AG04450 (cell line): ENCODE data around the gene TES. TPM values are rescaled to one million over a fixed set of nuclear protein-coding genes. Genes with fewer than 3 reads are reported as not detected.

Experiments
- CTCF ChIA-PET: fragments of 300-600, 350-600 bp; formaldehyde crosslinking; extraction: SDS; loops from one replicate; lab custom pipeline; 2022; ENCODE audit warnings: antibody characterized with exemption, inconsistent platforms; lab: Charles Lee
- POLR2A ChIA-PET: fragments of 350-600 bp; formaldehyde crosslinking; extraction: SDS; loops from one replicate; lab custom pipeline; 2021; ENCODE audit warnings: antibody characterized with exemption, inconsistent platforms; lab: Yijun Ruan, JAX
- DNase-seq: peaks from one replicate; pipeline ENCODE4 v3.0.0-alpha.2; 2011; ENCODE audit warnings: low read depth, low spot score
- H3K27ac ChIP-seq: one replicate; pipeline ENCODE4 v1.5.1; 2012; ENCODE audit warnings: low read depth, low read length, control low read depth
- H3K27me3 ChIP-seq: one replicate; pipeline ENCODE4 v1.6.0; 2012; ENCODE audit warnings: low read length; ENCODE audit not compliant: control insufficient read depth, insufficient read depth
- H3K4me3 ChIP-seq: 2 replicates; pipeline ENCODE4 v1.5.1; 2011; ENCODE audit warnings: mild to moderate bottlenecking, low read depth, low read length, control low read depth
- H3K9me3 ChIP-seq: 2 replicates; pipeline ENCODE4 v1.5.1; 2012; ENCODE audit warnings: low read length; ENCODE audit not compliant: control insufficient read depth, insufficient read depth
- polyA plus RNA-seq: library from polyadenylated mRNA; depleted of rRNA; stranded (reverse); fragments of >200 nt; gene quantifications from 2 replicates; pipeline ENCODE4 v1.2.3, GENCODE V29; 2011
- TF ChIP-seq, protein P1 (sequence below): IDR thresholded peaks from 2 replicates; pipeline ENCODE4 v1.5.1; 2011; ENCODE audit warnings: low read depth, low read length, control low read depth, inconsistent platforms

Gene TES
- polyA plus RNA-seq, 1 experiment, result 152 TPM

DNA sequence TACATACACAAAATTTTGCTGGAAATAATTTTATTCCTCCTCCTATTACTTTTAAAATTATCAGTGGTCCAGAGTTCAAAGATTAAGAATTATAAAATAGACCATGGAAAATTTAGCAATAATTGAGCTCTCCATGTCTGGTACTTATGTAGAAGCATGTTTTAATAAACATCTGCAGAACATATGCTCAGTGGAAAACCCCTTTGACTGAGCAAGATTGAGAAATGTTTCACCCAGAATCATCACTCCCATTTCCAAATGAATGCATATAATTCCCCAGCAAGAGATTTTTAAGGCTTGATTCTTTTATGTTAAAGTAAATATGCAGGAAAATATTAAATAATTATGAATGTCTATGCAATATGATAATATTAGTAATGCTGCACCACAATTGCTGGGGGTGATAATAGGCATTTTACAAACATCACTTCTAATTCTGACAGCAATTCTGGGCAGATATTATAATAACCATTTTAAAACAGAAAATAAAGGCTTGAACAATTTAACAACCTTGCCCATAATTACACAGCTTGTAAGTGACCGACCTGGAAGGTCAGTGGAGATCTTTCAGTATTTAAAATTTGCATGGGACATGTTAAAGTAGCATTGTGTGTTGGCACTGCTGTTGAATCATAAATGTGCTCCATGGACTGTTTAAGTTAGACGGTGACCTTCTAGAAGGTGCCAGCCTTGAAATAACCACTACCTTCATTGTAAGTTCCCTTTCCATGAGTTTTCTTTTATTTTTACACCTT, 45.6 kb upstream of the TES start:
- Histone ChIP-seq H3K9me3 (no peaks in the 10 kb centered on the region), H3K27ac (no peak overlapping the region), H3K4me3 (no peak overlapping the region), H3K27me3 (no peaks in the 10 kb centered on the region)
- CTCF ChIA-PET, result interaction anchor here (0.6 to 2.8 kb wide), 4 partner anchors 8 to 72 kb away, joined by 3 to 14 read pairs (median 5); no protein-coding TSS in a partner anchor
- POLR2A ChIA-PET, result interaction anchor here (0.6 kb wide), 1 partner anchor 14 kb away, joined by 3 read pairs; no protein-coding TSS in a partner anchor
- no peak for DNase-seq
- TF ChIP-seq, protein P1, sequence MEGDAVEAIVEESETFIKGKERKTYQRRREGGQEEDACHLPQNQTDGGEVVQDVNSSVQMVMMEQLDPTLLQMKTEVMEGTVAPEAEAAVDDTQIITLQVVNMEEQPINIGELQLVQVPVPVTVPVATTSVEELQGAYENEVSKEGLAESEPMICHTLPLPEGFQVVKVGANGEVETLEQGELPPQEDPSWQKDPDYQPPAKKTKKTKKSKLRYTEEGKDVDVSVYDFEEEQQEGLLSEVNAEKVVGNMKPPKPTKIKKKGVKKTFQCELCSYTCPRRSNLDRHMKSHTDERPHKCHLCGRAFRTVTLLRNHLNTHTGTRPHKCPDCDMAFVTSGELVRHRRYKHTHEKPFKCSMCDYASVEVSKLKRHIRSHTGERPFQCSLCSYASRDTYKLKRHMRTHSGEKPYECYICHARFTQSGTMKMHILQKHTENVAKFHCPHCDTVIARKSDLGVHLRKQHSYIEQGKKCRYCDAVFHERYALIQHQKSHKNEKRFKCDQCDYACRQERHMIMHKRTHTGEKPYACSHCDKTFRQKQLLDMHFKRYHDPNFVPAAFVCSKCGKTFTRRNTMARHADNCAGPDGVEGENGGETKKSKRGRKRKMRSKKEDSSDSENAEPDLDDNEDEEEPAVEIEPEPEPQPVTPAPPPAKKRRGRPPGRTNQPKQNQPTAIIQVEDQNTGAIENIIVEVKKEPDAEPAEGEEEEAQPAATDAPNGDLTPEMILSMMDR, result no peak

DNA sequence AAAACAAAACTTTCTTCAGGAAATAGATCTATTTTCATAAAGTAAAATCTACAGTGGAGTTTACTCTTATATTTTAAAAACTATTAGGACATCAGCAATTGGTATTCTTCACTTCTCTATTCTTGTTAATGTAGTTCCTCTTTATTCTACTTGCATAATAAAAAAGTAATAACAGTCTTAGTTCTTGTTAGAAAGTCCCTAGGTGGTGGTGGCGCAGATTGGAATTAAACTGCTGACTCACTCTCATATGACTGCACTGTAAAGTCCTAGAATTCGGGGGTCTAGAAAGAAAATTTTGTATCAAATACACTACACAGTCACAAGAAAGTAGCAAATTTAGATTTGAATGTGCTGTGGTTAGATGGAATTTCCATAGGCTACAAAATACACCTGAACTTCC, 44.6 kb upstream of the TES start:
- H3K9me3 ChIP-seq, result no peaks in the 10 kb centered on the region
- POLR2A ChIA-PET, result no interaction called here
- DNase-seq, result no peak
- CTCF ChIA-PET, result interaction anchor here (0.9 to 1.8 kb wide), 2 partner anchors 15 to 27 kb away, joined by 5 to 11 read pairs; no protein-coding TSS in a partner anchor
- H3K4me3 ChIP-seq, result no peak overlapping the region
- TF ChIP-seq, protein P1, result no peak
- no peaks in the 10 kb centered on the region for H3K27me3 ChIP-seq
- H3K27ac ChIP-seq, result no peak overlapping the region

DNA sequence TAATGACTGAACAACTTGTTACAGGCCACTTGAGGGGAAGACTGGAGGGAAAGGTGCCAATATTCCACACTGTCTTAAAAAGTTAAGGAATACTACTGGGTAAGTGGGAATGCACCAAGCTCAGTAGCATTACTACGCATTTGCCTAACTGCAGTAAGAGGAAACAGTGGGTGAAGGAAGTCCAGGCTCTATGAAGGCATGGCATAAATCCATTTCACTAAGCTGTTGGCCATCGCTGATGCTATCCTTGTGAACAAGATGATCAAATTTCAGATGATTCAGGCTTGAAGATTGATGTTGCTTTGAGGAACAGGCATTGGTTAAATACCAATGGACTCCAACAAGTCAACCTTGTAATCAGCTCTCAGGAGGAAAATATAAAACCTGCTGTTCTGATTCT, 44.2 kb upstream of the TES start:
- Histone ChIP-seq H3K27ac (no peak overlapping the region), H3K4me3 (no peak overlapping the region), H3K27me3 (no peaks in the 10 kb centered on the region), H3K9me3 (no peaks in the 10 kb centered on the region)
- TF ChIP-seq, protein P1, result no peak
- ChIA-PET CTCF (interaction anchor here (0.9 to 1.8 kb wide), 4 partner anchors 14 to 76 kb away, joined by 4 to 11 read pairs (median 8); no protein-coding TSS in a partner anchor), POLR2A (no interaction called here)
- DNase-seq, result no peak

DNA sequence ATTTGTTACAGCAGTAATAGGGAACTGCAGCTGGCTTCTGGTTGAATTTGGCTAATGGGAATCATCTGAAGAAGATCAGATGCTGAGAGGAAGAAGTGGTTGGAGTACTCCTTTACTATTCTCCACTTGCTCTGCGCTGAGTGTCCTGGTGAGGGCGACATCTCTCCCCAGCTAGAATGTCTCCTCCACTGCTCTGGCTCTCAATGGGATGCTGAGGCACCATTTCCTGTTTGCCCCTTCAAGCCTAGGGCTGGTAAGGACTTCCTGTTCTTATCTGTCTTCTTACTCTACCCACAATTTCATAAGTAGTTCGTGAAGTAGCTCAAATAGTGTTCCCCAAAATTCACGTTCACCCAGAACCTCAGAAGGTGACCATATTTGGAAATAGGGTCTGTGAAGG, 43.2 kb upstream of the TES start:
- TF ChIP-seq, protein P1, result no peak
- Histone ChIP-seq H3K27ac (no peak overlapping the region), H3K4me3 (no peak overlapping the region), H3K9me3 (no peaks in the 10 kb centered on the region), H3K27me3 (no peaks in the 10 kb centered on the region)
- DNase-seq, result no peak
- POLR2A ChIA-PET, result no interaction called here
- CTCF ChIA-PET, result interaction anchor here (1.1 to 1.8 kb wide), 5 partner anchors 13 to 359 kb away, joined by 3 to 11 read pairs (median 4); no protein-coding TSS in a partner anchor

DNA sequence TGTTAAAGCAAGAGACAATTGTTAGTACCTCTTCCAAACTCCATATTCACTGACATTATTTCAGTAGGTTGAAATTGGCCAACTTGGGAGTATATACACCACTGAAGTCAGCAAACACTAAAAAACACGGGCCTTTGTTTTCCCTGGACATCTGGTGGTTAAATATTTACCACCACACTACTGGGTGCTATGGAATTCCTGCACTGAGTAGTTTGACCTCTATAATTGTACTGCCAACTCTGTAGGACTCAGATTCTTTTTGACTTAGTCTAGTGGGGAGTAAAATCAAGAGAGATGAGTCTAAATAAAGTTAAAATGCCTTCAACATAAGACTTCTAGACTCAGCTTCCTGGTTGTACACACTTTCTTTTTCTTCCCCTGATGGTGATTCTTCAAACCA, 41.3 kb upstream of the TES start:
- POLR2A ChIA-PET, result no interaction called here
- peak; percentile 42 for DNase-seq
- Histone ChIP-seq H3K4me3 (no peak overlapping the region), H3K27ac (no peak overlapping the region), H3K27me3 (no peaks in the 10 kb centered on the region), H3K9me3 (no peaks in the 10 kb centered on the region)
- CTCF ChIA-PET, result interaction anchor here (3.4 kb wide), 1 partner anchor 31 kb away, joined by 28 read pairs; no protein-coding TSS in a partner anchor
- TF ChIP-seq, protein P1, result no peak
